GM19099 (cell line): ENCODE measurements around the gene TRPV5.

Source experiments
- POLR2A ChIP-seq: IDR thresholded peaks from 3 replicates; pipeline ENCODE4 v1.6.1; 2011; ENCODE audit warnings: low read depth; ENCODE audit not compliant: insufficient read length; ENCODE audit errors: extremely low read depth

TRPV5 gene

DNA sequence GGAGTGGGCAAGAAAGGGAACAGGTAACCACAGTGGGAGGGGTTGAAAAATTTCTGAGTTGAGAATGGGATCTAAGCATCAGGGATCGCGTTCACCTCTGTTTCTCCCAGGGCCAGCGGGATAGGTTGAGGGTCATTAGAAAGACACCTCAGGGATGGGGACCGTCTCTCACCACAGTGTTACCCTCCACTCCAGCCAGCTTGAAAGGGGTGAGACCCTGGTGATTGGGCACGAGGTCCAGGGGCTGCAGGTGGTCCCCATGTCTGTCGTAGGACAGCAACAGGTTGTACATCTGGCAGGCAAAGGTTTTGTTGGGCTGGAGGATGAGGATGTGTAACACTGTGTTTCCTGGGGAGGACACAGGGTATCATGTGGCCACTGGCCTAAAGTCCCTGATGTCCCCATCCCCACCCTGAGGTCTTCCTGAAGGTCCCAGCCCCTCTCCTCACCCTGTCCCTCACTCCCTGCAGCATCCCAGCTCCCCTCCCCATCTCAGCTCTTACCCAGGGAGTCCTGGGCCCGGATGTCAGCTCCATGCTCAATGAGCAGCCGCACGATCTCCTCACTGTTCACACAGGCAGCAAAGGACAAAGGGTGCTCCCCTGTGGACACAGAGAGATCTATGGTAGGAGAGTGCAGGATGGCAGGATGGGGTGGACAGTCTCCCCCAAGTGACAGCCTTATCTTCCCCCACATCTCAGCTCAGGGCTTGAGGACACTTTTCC, 57.1 kb downstream of the TRPV5 start:
- TF ChIP-seq POLR2A = no peak

DNA sequence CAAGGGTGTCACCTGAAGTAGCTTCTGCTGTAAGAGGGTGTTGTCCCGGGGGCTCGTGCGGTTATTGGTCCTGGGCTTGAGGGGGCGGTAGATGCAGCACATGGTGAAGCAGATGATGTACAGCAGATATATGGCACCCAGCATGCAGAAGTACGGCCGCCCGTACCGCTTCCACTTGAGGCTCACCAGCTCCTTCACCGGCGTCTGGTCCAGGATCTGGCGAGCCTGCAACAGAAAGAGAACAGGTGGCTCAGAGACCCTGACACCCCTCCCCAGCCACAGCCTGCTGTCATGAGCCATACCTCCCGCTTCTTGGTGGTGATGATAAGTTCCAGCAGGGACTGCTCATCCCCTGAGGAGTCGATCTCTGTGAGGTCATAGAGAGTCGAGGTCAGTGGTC, 58.1 kb downstream of the TRPV5 start:
- TF ChIP-seq POLR2A = no peak

DNA sequence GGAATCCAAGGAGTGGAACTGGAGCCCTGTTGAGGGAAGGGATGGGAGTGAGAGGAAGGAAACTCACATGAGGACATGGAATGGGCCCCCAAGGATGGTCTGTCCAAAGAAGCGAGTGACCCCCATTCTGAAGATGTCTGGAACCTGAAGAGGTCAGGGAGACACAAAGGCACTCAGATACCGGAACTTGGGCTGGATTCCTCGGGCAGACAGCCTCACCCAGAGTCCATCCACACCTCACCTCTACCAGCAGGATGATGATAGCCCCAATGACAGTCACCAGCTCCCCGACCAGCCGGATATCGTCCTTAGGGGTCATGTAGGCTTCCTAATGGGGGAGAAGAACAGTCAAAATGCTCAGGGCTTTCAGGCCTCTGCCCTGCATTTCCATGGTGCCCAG, 58.7 kb downstream of the TRPV5 start:
- no peak for TF ChIP-seq POLR2A

DNA sequence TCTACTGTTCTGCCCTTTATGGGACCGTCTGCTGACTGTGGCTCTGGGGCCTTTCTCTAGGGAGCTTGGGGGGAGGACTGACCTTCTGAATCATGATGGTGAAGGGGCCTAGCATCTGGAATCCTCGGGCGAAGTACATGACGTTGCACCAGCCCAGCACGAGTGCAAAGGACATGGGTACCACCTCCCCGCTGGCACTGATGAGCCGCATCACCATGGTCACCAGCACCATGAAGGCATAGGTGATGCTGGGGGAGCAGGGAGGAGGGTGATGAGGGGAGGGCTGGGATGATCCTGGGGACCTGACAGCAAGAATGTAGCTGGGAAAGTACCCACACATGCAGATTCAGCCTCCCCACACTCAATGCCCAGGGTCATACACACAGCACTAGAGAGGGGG, 59.1 kb downstream of the TRPV5 start:
- no peak for TF ChIP-seq POLR2A

DNA sequence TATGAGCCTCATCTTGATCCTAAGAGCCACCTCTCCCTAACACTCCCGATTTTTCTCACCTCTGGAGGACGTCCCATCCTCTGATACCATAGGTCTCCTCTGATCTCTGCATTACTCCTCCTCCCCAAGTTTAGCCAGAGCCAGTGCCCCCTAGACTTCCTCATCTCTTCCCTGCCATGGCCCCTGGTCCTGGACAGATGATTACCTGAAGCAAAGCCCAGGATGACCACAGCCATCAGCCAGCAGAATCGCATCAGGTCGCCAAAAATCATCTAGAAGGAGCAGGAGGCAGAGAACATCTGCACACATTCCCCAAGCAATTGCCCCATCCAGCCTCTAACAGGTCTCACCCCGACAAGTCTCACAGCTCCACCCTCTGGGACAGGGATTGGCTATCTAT, 59.7 kb downstream of the TRPV5 start:
- no peak for TF ChIP-seq POLR2A

DNA sequence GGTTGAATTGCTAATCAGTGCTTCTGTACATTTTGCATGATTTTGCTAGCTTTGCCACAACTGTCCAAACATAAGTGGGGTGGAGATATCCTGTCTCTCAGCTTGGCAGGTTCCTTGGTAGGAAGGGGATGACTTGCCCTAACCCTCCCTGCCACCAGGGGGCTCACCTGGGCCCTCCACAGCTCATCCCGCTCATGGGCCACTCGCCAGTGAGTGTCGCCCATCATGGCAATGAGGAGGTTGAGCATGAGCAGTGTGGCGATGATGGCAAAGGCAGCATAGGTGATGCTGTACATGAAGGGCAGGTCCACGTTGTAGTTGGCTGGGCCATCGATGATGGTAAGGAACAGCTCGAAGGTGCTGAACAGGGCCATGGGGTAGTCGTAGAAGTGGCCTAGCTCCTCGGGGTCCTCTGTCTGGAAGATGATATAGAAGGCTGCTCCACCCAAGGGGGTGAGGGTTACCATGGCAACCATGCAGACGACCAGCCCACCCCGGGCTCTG, 60.2 kb downstream of the TRPV5 start:
- no peak for TF ChIP-seq POLR2A

DNA sequence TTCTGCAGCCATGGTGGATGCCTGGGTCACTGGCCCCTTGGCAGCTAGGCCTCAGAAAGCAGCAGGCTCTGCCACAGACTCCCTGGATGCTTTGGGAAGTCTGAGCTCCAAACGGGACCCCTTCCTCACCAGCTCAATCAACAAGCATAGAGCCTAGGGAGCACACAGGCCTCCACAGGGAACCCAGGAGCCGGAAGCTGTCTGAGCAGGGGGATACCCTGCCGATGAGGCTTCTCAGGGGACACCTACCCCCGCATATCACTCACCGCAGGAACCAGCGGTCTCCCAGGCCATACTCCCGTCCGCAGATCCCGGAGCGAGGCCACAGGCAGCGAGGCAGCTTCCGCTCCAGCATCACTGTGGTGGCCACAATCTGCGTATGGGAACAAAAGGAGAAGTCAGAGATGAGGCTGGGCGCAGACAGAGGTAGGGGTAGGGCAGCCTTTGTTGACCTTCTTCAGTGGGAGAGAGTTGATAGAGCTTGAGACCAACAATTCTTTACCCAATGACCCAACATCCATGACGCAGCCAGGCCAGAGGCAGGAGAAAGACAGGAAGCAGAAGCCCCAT, 61.4 kb downstream of the TRPV5 start:
- TF ChIP-seq POLR2A = no peak

DNA sequence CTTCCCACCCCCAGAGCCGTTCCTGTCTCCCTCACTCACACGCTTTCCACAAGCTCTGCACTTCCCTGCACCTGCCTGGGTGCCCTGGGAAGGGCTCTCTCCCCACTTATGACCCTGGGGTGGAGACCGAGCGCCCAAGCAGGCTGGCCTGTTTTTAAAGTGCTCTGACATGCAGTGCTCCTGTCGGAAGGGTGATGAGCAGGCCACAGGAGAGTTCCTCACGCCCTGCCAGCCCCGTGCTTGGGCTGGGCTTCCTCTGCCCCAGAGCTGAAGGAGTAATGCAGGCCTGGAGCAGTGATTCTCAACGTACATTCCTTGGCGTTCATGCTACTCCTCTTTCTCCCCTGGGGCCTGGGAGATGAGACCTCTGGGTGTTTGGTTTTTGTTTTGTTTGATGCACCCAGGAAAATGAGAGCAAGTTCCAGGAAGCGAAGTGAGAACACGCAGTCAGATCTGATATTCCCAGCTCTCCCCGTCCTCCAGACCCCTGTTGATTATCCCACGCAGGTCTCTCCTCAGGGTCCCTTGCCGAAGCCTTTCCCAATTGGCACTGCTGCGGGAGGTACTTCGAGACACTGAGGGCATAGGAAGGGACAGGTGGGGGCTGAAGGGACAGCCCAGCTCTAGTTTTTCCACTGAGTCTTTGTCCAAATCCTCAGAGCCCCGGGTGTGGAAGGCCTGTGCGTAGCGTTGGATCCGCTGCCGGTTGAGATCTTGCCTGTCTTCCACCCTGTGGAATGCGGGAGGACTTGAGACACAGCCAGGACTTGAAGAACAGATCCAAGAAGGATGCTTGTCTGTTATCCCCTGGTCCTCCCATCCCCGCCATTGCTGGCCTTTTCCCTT, 62.1 kb downstream of the TRPV5 start:
- no peak for TF ChIP-seq POLR2A

DNA sequence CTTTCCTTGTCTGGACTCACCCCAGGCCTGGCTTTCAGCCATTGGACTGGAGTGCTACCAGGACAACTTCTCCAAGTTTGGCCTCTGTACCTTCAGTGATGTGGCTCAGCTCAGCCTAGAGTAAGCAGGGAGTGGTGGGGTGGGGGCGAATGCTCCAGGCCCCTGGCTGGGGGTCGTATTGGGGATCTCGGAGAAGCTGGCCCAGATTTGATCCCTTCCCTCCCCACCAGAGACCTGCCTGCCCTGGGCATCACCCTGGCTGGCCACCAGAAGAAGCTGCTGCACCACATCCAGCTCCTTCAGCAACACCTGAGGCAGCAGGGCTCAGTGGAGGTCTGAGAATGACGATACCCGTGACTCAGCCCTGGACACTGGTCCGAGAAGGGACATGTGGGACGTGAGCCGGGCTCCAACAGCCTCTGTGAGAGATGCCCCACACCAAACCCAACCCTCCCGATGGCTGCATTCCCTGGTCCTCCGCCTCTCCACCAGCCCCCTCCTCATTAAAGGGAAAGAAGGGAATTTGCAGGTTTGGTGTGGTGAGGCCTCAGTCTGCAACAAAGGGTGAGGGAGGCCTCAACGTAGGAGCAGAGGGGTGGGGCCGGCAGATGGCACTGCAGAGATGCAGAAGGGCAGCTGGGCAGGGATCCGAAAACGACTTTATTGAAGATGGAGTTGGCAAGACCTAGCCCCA, 62.8 kb downstream of the TRPV5 start:
- TF ChIP-seq POLR2A = no peak

DNA sequence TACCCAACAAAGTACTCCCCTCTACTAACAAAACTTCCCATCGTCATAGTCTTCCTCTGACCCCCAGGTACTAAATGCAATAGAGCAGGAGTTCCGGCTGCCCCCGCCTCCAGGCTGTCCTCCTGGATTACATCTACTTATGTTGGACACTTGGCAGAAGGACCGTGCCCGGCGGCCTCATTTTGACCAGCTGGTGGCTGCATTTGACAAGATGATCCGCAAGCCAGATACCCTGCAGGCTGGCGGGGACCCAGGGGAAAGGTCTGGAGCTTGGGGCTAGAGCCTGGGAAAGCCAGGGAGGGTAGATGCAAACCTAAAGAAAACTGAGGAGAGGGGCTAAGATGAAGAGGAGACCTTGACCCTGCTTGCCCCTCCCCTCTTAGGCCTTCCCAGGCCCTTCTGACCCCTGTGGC, 63.4 kb downstream of the TRPV5 start:
- no peak for TF ChIP-seq POLR2A

DNA sequence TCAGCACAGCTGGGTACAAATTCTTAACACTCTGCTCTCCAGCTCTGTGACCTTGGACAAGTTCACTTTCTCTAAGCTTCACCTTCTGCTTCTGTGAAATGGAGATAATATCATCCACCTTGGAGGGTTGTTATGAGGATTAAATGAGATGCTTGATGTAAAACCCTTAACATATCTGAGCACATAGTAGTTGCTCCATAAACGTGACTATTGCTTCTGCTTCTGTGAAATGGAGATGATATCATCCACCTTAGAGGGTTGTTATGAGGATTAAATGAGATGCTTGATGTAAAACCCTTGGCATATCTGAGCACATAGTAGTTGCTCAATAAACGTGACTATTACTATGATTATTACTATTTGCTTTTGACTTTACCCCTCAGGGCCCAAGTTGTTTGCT, 64.1 kb downstream of the TRPV5 start:
- TF ChIP-seq POLR2A = no peak

DNA sequence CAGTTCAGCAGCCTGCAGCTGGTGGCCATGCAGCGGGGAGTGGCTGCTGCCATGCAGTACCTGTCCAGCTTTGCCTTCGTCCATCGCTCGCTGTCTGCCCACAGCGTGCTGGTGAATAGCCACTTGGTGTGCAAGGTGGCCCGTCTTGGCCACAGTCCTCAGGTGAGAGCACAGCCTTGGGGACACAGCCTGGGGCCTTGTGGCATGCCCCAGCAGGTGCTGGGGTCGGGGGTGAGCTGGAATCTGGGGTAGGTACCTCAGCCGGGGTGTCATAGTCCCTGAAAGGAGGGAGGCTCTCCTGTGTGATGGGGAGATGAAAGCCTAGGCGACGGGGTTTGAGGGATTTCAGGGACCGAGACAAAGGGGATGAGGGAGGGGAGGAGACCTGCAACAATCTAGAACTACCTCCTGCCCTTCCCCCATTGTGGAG, 64.5 kb downstream of the TRPV5 start:
- no peak for TF ChIP-seq POLR2A

DNA sequence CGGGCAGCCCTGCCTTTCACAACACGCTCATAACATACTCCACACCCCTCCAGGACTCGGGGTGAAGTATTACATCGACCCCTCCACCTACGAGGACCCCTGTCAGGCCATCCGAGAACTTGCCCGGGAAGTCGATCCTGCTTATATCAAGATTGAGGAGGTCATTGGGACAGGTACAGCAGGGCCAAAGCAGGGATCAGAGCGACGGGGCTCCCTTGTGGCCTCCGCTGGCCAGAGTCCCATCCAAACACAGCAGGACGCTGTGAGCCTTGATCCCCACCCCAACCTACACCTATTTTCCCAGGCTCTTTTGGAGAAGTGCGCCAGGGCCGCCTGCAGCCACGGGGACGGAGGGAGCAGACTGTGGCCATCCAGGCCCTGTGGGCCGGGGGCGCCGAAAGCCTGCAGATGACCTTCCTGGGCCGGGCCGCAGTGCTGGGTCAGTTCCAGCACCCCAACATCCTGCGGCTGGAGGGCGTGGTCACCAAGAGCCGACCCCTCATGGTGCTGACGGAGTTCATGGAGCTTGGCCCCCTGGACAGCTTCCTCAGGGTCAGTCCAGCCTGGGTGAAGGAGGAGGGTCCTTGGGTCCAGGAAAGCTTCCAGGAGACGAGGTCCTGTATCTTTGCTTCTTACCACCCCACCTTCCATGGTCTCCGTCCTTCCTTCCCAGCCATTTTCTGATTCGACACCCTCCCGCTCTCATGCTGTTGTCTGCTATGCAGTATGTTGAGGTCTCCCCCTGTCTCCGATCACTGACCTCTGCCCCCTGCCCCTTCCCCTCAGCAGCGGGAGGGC, 65.2 kb downstream of the TRPV5 start:
- no peak for TF ChIP-seq POLR2A
